ENCODE results near the gene TSPAN33. TPM values are rescaled to one million over a fixed set of nuclear protein-coding genes. Genes with fewer than 3 reads are reported as not detected.
"Not testable (repeated sequence)": the region's sequence is repeated elsewhere in the genome, so short reads cannot be mapped to it uniquely, and the experiment has no call there.

TSPAN33 gene
- total RNA-seq, 2 donors from 2014 or later = 9.8 to 11.1 TPM

DNA sequence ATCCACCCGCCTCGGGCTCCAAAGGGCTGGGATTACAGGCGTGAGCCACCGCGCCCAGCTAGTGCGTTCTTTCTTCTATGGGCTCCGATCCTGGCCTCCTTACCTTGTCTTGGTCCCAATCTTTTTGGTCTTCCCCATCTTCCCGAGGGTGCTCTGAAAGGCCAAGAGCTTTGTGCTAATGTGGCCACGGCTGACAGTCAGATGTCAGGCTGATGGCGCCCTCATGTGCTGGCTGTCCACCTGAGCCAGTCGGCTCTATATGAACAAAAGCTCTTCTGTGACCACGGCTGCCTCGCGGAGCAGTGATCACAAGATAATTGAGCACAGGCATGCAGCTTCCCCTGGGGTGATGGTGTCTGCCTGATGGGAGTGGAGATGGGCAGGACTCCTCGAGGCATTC lies 69.3 kb downstream of the TSPAN33 start:
- Histone ChIP-seq H3K9me3 (no peaks in the 10 kb centered on the region), H3K4me1 (peaks cover 0 to 13% of the 10 kb centered on the region in 2 donors), H3K27ac (no peak overlapping the region), H3K4me3 (no peak overlapping the region), H3K36me3 (no peaks in the 10 kb centered on the region), H3K27me3 (no peaks in the 10 kb centered on the region)
- TF ChIP-seq CTCF (IDR thresholded peaks at IDR 0.05) = no peak
- no peak for DNase-seq (ENCODE audit: low spot score)

GRCh38 chr7:129215691-129216090 lies 71.2 kb downstream of the TSPAN33 start:
- not testable (repeated sequence) for H3K36me3 ChIP-seq; H3K27me3 ChIP-seq; H3K4me1 ChIP-seq; DNase-seq (ENCODE audit: low spot score); H3K27ac ChIP-seq; H3K4me3 ChIP-seq; H3K9me3 ChIP-seq

DNA sequence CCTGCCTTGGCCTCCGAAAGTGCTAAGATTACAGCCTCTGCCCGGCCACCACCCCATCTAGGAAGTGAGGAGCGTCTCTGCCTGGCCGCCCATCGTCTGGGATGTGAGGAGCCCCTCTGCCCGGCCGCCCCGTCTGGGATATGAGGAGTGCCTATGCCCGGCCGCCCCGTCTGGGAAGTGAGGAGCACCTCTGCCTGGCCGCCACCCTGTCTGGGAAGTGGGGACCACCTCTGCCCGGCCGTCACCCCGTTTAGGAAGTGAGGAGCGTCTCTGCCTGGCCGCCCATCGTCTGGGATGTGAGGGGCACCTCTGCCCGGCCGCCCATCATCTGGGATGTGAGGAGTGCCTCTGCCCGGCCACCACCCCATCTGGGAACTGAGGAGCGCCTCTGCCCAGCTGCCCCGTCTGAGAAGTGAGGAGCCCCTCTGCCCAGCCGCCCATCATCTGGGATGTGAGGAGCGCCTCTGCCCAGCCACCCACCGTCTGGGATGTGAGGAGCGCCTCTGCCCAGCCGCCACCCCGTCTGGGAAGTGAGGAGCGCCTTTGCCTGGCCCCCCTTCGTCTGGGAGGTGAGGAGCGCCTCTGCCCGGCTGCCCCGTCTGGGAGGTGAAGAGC lies 71.7 kb downstream of the TSPAN33 start:
- not testable (repeated sequence) for DNase-seq (ENCODE audit: low spot score); H3K9me3 ChIP-seq; H3K4me3 ChIP-seq; H3K4me1 ChIP-seq; H3K36me3 ChIP-seq; H3K27me3 ChIP-seq; H3K27ac ChIP-seq

- DNase-seq (ENCODE audit: low spot score); H3K27me3 ChIP-seq; H3K4me1 ChIP-seq; H3K9me3 ChIP-seq; H3K36me3 ChIP-seq; H3K27ac ChIP-seq; H3K4me3 ChIP-seq: not testable (repeated sequence)
These were observed 72.4 kb downstream of the TSPAN33 start for GRCh38 chr7:129216821-129217416.

- H3K27me3 ChIP-seq = no peaks in the 10 kb centered on the region
- H3K9me3 ChIP-seq = no peaks in the 10 kb centered on the region
- H3K27ac ChIP-seq = no peak overlapping the region
- peak; percentile 91 for DNase-seq (ENCODE audit: low spot score)
- H3K4me3 ChIP-seq = no peak overlapping the region
- peak; percentile 85 to 96 for TF ChIP-seq CTCF (IDR thresholded peaks at IDR 0.05)
- H3K36me3 ChIP-seq = no peaks in the 10 kb centered on the region
- H3K4me1 ChIP-seq = peaks cover 0 to 7% of the 10 kb centered on the region in 2 donors
These were observed 74.1 kb downstream of the TSPAN33 start for GRCh38 chr7:129218514-129219062.

DNA sequence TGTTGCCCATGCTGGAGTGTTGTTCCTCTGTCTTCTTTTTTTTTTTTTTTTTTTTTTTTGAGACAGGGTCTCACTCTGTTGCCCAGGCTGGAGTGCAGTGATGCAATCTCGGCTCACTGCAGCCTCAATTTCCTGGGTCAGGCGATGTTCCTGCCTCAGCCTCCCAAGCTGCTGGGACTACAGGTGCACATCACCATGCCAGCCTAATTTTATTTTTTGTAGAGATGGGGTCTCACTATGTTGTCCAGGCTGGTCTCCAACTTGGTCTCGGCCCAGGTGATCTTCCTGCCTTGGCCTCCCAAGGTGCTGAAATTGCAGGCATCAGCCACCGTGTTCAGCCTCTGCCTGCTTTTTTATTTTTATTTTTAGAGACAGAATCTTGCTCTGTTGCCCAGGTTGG lies 74.7 kb downstream of the TSPAN33 start:
- peaks cover 0 to 12% of the 10 kb centered on the region in 2 donors for H3K4me1 ChIP-seq
- not testable (repeated sequence) for H3K36me3 ChIP-seq; H3K4me3 ChIP-seq; DNase-seq (ENCODE audit: low spot score); H3K27ac ChIP-seq; H3K9me3 ChIP-seq; H3K27me3 ChIP-seq

Other genes with a start within 250 kb of the TSPAN33 start
- not detected for gene KCP, start 234.0 kb upstream of the TSPAN33 start, total RNA-seq
- gene IRF5, start 206.8 kb upstream of the TSPAN33 start, total RNA-seq = 1 to 10 TPM; 2.7 to 4.4 TPM
- 10 to 100 TPM; 23.5 to 23.6 TPM for gene TNPO3, start 89.6 kb upstream of the TSPAN33 start, total RNA-seq
- 1 to 10 TPM; 4.7 to 9.9 TPM for gene SMO, start 43.9 kb downstream of the TSPAN33 start, total RNA-seq
- 1 to 10 TPM; 5.6 to 6.5 TPM for gene AHCYL2, start 80.3 kb downstream of the TSPAN33 start, total RNA-seq